Measurements from ENCODE around the gene BCL2L1. TPM values are rescaled to one million over a fixed set of nuclear protein-coding genes. Genes with fewer than 3 reads are reported as not detected.
"Not testable (repeated sequence)": the region's sequence is repeated elsewhere in the genome, so short reads cannot be mapped to it uniquely, and the experiment has no call there.

Gene BCL2L1
- total RNA-seq, 2 donors from 2014 or later: 140 to 325 TPM

DNA sequence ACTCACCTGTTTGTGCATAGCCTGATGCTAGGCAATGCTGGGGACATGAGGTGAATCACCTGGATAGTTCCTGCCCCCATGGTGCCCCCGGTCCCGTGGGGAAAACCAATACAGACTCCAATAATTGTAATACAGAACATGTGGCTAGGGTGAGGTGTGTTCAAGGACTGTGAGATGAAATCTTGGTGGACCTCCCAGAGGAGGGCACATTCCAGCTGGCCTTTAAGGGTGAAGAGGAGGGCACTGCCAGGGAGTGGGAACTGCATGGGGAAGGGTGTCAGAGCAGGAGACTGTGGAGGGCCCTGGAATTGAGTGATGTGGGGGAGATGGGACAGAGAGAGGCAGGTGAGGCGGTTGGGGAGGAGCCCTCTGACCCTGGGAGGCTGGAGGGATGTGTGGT is 82.4 kb downstream of the BCL2L1 start:
- DNase-seq (ENCODE audit: low spot score): no peak
- no peaks in the 10 kb centered on the region for H3K36me3 Mint-ChIP-seq
- peaks cover 8 to 17% of the 10 kb centered on the region in 2 donors for H3K4me1 Mint-ChIP-seq (ENCODE audit: low read depth in 2 of 2)
- no peaks in the 10 kb centered on the region for H3K9me3 Mint-ChIP-seq
- no peak overlapping the region for H3K4me3 Mint-ChIP-seq
- no peak overlapping the region for H3K27ac Mint-ChIP-seq
- peaks cover 23 to 28% of the 10 kb centered on the region in 2 donors for H3K27me3 Mint-ChIP-seq
- ATAC-seq: no peak

DNA sequence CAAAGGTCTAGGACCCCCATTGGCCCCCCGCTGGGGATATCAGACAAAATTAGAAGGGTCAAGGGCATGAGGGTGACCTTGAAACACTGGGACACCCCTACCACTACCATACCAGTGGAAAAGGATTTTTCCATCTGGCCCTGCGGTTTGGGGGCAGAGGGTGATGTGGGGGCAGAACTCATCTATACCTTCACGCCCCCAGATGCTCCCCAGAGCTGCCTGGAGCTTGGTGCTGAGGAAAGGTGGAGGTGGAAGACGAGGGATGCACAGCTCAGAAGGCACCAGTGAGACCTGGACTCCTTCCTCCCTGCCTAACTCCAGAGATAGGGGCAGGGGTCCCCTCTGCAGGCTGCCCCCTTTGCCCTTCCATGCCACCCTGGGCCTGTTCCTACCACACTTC is 83.9 kb downstream of the BCL2L1 start:
- Mint-ChIP-seq H3K27me3 (peaks cover 22 to 28% of the 10 kb centered on the region in 2 donors), H3K36me3 (no peaks in the 10 kb centered on the region), H3K27ac (no peak overlapping the region), H3K4me1 (ENCODE audit: low read depth in 2 of 2) (peaks cover 8 to 22% of the 10 kb centered on the region in 2 donors), H3K4me3 (no peak overlapping the region), H3K9me3 (no peaks in the 10 kb centered on the region)
- DNase-seq (ENCODE audit: low spot score): no peak
- ATAC-seq: no peak

DNA sequence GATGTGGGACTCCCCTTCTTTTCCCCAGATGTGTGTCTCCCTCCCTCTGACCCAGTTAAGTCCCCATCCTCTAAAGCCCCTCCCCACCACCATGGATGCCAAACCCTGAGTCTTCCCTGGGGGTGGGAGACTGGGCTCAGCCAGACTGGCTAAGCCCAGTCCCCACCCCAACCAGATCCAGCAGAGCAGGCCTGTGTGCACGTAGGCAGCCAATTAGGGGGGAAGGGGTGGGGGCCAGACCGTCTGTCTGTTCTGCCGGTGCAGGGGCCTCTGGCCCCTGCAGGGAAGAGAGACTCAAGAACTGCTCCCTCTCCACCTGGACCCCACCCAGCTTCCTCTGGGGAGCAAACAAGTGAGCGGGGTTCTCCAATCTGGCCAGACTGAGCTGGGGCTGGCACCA is 84.4 kb downstream of the BCL2L1 start:
- DNase-seq (ENCODE audit: low spot score) (no peak), ATAC-seq (peak in 1 of 2 donors; percentile 11)
- H3K9me3 Mint-ChIP-seq: no peaks in the 10 kb centered on the region
- peaks cover 8 to 19% of the 10 kb centered on the region in 2 donors for H3K4me1 Mint-ChIP-seq (ENCODE audit: low read depth in 2 of 2)
- no peak overlapping the region for H3K4me3 Mint-ChIP-seq
- H3K36me3 Mint-ChIP-seq: no peaks in the 10 kb centered on the region
- H3K27me3 Mint-ChIP-seq: peaks cover 19 to 23% of the 10 kb centered on the region in 2 donors
- H3K27ac Mint-ChIP-seq: no peak overlapping the region

DNA sequence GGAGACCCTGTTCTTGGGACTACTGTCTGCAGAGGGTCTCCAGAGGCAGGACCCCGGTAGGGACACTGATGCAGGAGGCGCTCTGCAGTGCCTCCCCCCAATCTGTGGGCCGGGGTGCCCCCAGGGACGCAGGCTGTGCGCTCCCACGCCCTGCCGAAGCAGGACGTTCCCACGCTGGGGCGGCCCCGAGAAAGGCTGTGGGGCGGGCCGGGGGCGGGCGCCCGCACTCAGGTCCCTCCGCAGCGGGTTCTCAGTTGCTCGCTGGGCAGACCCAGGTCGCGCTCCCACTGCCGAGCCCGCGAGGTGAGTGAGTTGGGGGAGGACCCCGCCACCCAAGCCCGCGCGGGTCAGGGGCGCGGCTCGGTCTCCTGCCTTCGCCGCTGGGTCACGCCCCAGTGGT is 85.0 kb downstream of the BCL2L1 start, which contains the start of gene COX4I2:
TSS of gene COX4I2 (plus strand) at position 253 of the 400 bp plus-strand sequence. CDS start 1,106 bp downstream, outside the sequence.
- Mint-ChIP-seq H3K36me3 (no peaks in the 10 kb centered on the region), H3K27me3 (peaks cover 15 to 16% of the 10 kb centered on the region in 2 donors), H3K4me1 (ENCODE audit: low read depth in 2 of 2) (peaks cover 2 to 13% of the 10 kb centered on the region in 2 donors), H3K27ac (no peak within 1 kb of the TSS), H3K4me3 (no peak within 1 kb of the TSS), H3K9me3 (no peaks in the 10 kb centered on the region)
- no peak for ATAC-seq
- DNase-seq (ENCODE audit: low spot score): no peak

DNA sequence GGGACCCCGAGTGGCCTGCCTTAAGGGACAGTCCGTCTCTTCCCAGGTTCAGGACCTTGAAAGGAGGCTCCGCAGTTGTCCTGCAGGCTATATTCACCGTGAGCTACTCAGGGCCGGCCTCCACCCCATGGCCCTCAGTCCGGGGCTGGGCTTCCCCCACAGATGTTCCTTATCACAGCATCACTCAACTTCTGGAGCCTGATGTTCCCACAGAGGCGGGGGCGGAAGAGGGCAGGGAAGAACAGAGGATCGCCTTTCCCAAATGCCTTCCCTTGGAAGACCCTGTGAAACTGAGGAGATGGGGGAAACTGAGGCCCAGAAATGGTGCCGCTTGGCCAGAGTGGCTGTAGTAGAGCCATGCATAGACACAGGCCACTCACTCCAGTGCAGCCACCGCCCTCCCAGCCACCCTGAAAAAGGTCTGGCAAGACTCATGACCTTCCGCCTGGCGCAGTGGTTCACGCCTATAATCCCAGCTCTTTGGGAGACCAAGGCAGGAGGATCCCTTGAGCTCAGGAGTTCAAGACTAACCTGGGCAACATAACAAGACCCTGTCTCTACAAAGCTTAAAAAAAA is 89.2 kb downstream of the BCL2L1 start:
- Mint-ChIP-seq H3K4me3 (no peak overlapping the region), H3K27me3 (peaks cover 0 to 3% of the 10 kb centered on the region in 2 donors), H3K4me1 (ENCODE audit: low read depth in 2 of 2) (peaks cover 0 to 6% of the 10 kb centered on the region in 2 donors), H3K9me3 (no peaks in the 10 kb centered on the region), H3K36me3 (no peaks in the 10 kb centered on the region), H3K27ac (no peak overlapping the region)
- ATAC-seq (no peak), DNase-seq (ENCODE audit: low spot score) (no peak)

DNA sequence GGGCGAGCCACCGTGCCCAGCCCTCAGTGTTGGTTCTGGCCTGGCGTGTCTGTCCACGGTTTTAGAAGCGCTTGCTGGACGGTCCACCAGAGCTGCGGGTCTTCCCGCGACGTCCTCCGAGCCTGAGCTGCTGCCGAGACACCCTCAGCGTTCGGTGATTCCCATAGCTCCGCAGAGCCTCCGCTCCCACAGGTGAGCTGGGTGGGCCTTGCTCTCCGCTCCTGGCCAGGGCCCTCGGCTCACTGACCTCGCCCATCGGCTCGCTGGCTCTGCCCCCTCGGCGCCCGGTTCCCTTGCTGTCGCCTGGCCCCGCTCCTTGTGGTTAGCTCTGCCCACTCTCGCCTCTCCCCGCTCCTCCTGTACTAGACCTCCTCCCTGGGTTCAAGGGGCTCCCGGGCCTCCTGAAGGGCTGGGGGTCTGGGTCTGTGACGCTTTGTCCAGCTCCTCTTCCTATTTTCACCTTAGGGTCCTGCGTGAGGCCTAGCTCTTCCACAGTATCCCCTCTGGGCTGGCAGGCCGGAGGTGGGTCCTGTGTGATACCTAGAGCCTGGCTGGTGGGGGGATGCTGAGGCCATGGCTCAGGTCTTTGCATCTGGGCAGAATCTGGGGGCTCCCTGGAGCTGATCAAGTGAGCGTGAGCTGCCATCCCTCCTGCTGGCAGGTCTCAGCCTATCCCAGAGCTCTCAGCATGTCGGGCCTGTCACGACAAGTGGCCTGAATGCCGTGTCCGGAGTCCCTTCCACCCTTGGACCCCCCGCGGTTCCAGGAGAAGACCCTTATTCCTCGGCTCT is 89.9 kb downstream of the BCL2L1 start:
- DNase-seq (ENCODE audit: low spot score) (no peak), ATAC-seq (peak in 1 of 2 donors; percentile 8)
- Mint-ChIP-seq H3K9me3 (no peaks in the 10 kb centered on the region), H3K4me3 (no peak overlapping the region), H3K27ac (no peak overlapping the region), H3K36me3 (no peaks in the 10 kb centered on the region), H3K27me3 (peaks cover 0 to 3% of the 10 kb centered on the region in 2 donors), H3K4me1 (ENCODE audit: low read depth in 2 of 2) (peaks cover 0 to 6% of the 10 kb centered on the region in 2 donors)

DNA sequence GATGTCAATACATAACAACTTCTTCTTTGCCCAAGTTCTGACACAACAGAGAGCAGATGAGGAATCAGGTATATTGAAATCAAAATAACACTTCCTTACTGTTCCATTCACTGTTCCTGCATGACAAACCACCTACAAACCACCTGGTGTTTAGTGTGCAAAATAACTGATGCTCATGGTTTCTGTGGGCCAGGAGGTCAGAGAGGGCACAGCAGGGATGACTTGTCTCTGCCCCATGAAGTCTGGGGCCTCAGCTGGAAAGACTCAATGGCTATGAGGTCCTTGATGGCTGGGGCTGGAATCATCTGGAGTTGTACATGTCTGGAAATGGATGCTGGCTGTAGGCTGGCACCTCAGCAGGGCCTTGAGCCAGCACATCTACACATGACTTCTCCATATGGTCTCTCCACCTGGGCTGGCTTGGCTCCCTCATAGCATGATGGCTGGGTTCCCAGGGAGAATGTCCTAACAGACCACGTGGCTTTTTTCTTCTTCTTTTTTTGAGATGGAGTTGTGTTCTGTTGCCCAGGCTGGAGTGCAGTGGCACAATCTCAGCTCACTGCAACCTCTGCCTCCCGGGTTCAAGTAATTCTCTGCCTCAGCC is 92.4 kb downstream of the BCL2L1 start:
- no peaks in the 10 kb centered on the region for H3K9me3 Mint-ChIP-seq
- no peaks in the 10 kb centered on the region for H3K36me3 Mint-ChIP-seq
- ATAC-seq (peak in 1 of 2 donors; percentile 18), DNase-seq (ENCODE audit: low spot score) (peak; percentile 28)
- no peak overlapping the region for H3K4me3 Mint-ChIP-seq
- H3K27me3 Mint-ChIP-seq: peaks cover 0 to 2% of the 10 kb centered on the region in 2 donors
- no peak overlapping the region for H3K27ac Mint-ChIP-seq
- peaks cover 0 to 4% of the 10 kb centered on the region in 2 donors for H3K4me1 Mint-ChIP-seq (ENCODE audit: low read depth in 2 of 2)

DNA sequence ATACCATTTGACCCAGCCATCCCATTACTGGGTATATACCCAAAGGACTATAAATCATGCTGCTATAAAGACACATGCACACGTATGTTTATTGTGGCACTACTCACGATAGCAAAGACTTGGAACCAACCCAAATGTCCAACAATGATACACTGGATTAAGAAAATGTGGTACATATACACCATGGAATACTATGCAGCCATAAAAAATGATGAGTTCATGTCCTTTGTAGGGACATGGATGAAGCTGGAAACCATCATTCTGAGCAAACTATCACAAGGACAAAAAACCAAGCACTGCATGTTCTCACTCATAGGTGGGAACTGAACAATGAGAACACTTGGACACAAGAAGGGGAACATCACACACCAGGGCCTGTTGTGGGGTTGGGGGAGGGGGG is 94.6 kb downstream of the BCL2L1 start:
- not testable (repeated sequence) for H3K36me3 Mint-ChIP-seq; H3K27me3 Mint-ChIP-seq; DNase-seq (ENCODE audit: low spot score); H3K4me3 Mint-ChIP-seq; H3K9me3 Mint-ChIP-seq; ATAC-seq; H3K27ac Mint-ChIP-seq; H3K4me1 Mint-ChIP-seq (ENCODE audit: low read depth in 2 of 2)

DNA sequence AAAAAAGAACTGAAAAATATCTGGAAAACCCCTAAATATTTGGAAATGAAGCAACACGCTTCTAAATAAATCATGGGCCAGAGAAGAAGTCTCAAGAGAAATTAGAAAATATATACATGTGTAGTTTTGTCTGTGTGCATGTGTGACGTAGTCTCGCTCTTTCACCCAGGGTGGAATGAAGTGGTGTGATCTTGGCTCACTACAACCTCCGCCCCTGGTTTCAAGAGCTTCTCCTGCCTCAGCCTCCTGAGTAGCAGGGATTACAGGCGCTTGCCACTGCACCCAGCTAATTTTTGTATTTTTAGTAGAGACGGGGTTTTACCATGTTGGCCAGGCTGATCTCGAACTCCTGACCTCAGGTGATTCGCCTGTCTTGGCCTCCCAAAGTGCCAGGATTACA is 96.1 kb downstream of the BCL2L1 start:
- H3K4me3 Mint-ChIP-seq; H3K9me3 Mint-ChIP-seq; H3K27ac Mint-ChIP-seq; ATAC-seq; H3K36me3 Mint-ChIP-seq; H3K27me3 Mint-ChIP-seq; H3K4me1 Mint-ChIP-seq (ENCODE audit: low read depth in 2 of 2): not testable (repeated sequence)
- peak; percentile 22 for DNase-seq (ENCODE audit: low spot score)

DNA sequence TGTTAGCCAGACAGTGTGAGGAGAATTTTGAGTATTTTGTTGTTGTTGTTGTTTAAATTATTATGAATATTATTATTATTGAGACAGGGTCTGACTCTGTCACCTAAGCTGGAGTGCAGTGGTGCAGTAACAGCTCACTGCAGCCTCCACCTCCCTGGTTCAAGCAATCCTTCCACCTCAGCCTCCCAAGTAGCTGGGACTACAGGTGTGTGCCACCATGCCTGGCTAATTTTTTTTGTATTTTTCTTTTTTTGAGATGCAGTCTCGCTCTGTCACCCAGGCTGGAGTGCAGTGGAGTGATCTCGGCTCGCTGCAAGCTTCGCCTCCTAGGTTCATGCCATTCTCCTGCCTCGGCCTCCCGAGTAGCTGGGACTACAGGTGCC is 99.6 kb downstream of the BCL2L1 start:
- H3K27me3 Mint-ChIP-seq; DNase-seq (ENCODE audit: low spot score); H3K27ac Mint-ChIP-seq; H3K9me3 Mint-ChIP-seq; H3K36me3 Mint-ChIP-seq; ATAC-seq; H3K4me1 Mint-ChIP-seq (ENCODE audit: low read depth in 2 of 2); H3K4me3 Mint-ChIP-seq: not testable (repeated sequence)

DNA sequence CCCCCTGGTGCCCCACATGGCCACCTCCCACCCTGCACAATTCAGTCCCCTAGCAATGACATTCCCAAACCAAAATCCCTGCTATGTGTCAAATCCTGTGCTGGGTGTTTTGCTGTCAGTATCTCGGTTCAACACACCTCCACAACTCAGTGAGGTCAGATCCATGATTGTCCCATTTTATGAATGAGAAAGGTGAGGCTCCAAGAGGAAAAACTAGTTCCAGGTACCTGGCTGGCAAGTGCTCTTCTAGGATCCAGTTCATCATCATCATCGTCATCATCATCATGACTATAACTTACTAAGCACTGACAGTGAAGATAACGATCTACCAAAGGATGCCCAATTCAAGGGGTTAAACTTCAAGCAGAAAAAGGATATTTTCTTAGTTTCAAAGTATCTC is 102.4 kb downstream of the BCL2L1 start:
- no peaks in the 10 kb centered on the region for H3K9me3 Mint-ChIP-seq
- H3K4me1 Mint-ChIP-seq (ENCODE audit: low read depth in 2 of 2): peaks cover 6 to 7% of the 10 kb centered on the region in 2 donors
- peaks cover 5% of the 10 kb centered on the region for H3K36me3 Mint-ChIP-seq
- DNase-seq (ENCODE audit: low spot score) (no peak), ATAC-seq (no peak)
- no peak overlapping the region for H3K4me3 Mint-ChIP-seq
- peaks cover 6 to 14% of the 10 kb centered on the region in 2 donors for H3K27me3 Mint-ChIP-seq
- no peak overlapping the region for H3K27ac Mint-ChIP-seq

DNA sequence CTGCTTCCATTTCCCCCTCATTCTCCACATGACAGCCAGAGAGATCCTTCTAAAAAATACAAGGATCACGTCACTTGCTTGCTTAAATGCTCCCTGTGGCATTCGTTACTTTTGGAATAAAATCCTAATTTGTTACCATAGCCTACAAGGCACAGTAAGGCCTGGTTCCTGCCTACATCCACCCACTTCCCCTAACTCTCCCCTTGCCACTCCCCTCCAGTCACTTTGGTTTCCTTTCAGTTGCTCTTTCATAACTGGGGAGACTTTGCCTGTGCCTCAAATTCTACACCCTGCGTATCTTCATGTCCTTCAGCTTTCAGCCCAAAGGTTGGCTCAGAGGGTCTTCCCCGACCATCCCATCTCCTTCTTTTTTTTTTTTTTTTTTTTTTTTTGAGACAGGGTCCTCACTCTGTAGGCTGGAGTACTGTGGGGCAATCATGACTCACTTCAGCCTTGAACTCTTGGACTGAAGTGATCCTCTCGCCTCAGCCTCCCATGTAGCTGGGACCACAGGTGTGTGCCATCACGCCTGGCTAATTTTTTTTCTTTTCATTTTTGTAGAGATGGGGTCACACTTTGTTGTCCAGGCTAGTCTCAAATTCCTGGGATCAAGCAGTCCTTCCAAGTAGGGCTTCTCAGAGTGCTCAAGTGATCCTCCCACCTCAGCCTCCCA is 105.1 kb downstream of the BCL2L1 start:
- peaks cover 6 to 14% of the 10 kb centered on the region in 2 donors for H3K27me3 Mint-ChIP-seq
- peaks cover 7 to 10% of the 10 kb centered on the region in 2 donors for H3K4me1 Mint-ChIP-seq (ENCODE audit: low read depth in 2 of 2)
- peaks cover 5% of the 10 kb centered on the region for H3K36me3 Mint-ChIP-seq
- H3K27ac Mint-ChIP-seq: peak overlapping the region; percentile 45 to 70
- ATAC-seq: peak; percentile 60 to 69
- H3K4me3 Mint-ChIP-seq: peak overlapping the region; percentile 21
- no peaks in the 10 kb centered on the region for H3K9me3 Mint-ChIP-seq
- DNase-seq (ENCODE audit: low spot score): peak; percentile 61

DNA sequence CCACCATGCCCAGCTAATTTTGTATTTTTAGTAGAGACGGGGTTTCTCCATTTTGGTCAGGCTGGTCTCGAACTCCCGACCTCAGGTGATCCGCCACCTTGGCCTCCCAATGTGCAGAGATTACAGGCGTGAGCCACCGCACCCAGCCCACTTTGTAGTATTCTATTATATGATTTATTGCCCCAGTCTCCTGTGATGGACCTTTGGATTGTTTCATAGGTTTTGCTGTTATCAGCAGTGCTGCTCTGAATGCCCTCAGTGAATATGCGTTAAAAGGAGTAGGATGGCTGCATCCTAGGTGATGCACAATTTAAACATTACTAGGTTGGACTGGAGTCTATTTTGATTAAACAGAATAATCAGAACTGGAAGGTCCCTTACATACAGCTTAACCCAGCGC is 107.3 kb downstream of the BCL2L1 start:
- peaks cover 7 to 10% of the 10 kb centered on the region in 2 donors for H3K4me1 Mint-ChIP-seq (ENCODE audit: low read depth in 2 of 2)
- H3K27ac Mint-ChIP-seq: no peak overlapping the region
- peaks cover 6 to 19% of the 10 kb centered on the region in 2 donors for H3K27me3 Mint-ChIP-seq
- peaks cover 5% of the 10 kb centered on the region for H3K36me3 Mint-ChIP-seq
- DNase-seq (ENCODE audit: low spot score) (no peak), ATAC-seq (no peak)
- H3K9me3 Mint-ChIP-seq: no peaks in the 10 kb centered on the region
- no peak overlapping the region for H3K4me3 Mint-ChIP-seq
